Body of pancreas (tissue), 4 donors: ENCODE measurements around the gene SOX6. TPM values are rescaled to one million over a fixed set of nuclear protein-coding genes. Genes with fewer than 3 reads are reported as not detected.
"Not testable (repeated sequence)": the region's sequence is repeated elsewhere in the genome, so short reads cannot be mapped to it uniquely, and the experiment has no call there.

Experiments
- ATAC-seq: fragments of 150-250 bp; one replicate; pipeline ENCODE4 v1.9.1; 2016
- DNase-seq, 4 donors: peaks; one replicate each; pipeline ENCODE4 v3.0.0-alpha.2; 2019
- H3K27ac ChIP-seq, 4 donors: fragments of 200-600 bp; sonication (generic); 1 replicate in 3 of 4; 2 replicates in 1 of 4; pipeline versions ENCODE4 v1.5.1 to v1.6.1; 2016 to 2019; ENCODE audit warnings: mild to moderate bottlenecking in 1 of 4, mixed read lengths in 1 of 4, moderate library complexity in 1 of 4
- H3K27me3 ChIP-seq, 2 donors: fragments of 200-600 bp; sonication (generic); one replicate each; pipeline ENCODE4 v1.6.0; 2016; ENCODE audit warnings: mild to moderate bottlenecking in 1 of 2
- H3K36me3 ChIP-seq, 2 donors: fragments of 200-600 bp; sonication (generic); replicated peaks in 1 of 2; 2 replicates each; pipeline ENCODE4 v1.5.1; 2016; ENCODE audit warnings: low read depth in 2 of 2; ENCODE audit not compliant: insufficient read depth in 1 of 2
- H3K4me1 ChIP-seq: fragments of 200-600 bp; sonication (generic); one replicate; pipeline ENCODE4 v1.6.0; 2016
- H3K4me3 ChIP-seq, 2 donors: fragments of 200-600 bp; sonication (generic); 1 replicate in 1 of 2; 2 replicates in 1 of 2; pipeline ENCODE4 v1.5.1; 2016 to 2019
- H3K9me3 ChIP-seq, 3 donors: fragments of 200-600 bp; sonication (generic); 1 replicate in 2 of 3; 2 replicates in 1 of 3; pipeline ENCODE4 v1.5.1; 2016
- POLR2A ChIP-seq, 3 donors: fragments of 450-650 bp; IDR thresholded peaks; one replicate each; pipeline ENCODE4 v1.6.1; 2016; ENCODE audit warnings: antibody characterized with exemption in 3 of 3, mild to moderate bottlenecking in 2 of 3
- WGBS, 2 donors: methylation state at CpG; one replicate each; pipeline ENCODE4 v1.1.5; 2017; 5-methylcytosine and 5-hydroxymethylcytosine counted together
- intact Hi-C: fragments of 100-400 bp; cut with DNase I; formaldehyde crosslinking; loops from one replicate; pipeline ENCODE4 v1.15.1; 2023
- total RNA-seq, 2 donors: library from RNA; depleted of rRNA; stranded (reverse); fragments of >200 nt; gene quantifications; one replicate each; pipeline ENCODE4 v1.1.0, GENCODE V29; 2016
- TF ChIP-seq, protein P1 (sequence below), 7 experiments: fragments of 450-650 bp in 4 of 7; fragments of 200-600 bp in 3 of 7; sonication (generic) in 3 of 7; IDR thresholded peaks; one replicate each; pipeline ENCODE4 v1.5.1; 2016 to 2019; ENCODE audit warnings: antibody characterized with exemption in 7 of 7

SOX6 gene
- total RNA-seq, 2 donors from 2014 or later, result 21.4 to 23.6 TPM

DNA sequence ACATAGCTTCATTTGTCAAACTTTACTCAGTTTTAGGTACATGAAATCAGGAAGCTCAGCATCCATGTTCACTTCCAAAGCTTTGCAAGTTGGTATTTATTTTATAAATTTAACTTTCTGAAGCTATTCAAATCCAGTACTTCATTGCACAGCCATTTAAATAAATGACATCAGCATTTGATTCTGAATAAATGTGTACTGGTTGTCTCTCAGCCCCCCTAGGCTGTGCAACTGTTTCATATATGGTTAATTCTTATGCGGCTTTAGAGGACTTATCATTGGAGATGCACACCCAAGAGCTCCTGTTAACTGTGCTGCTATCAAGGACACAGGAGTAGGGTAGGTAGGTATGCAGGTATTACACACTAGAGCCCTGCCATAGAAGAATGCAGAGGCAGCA, 325.1 kb downstream of the SOX6 start:
- no peak overlapping the region for H3K27ac ChIP-seq
- H3K36me3 ChIP-seq, result no peaks in the 10 kb centered on the region
- 87 to 100% methylated on average over 1 of the region's 1 CpG for WGBS, 2 donors
- no peak for DNase-seq
- ATAC-seq, result no peak
- H3K4me3 ChIP-seq, result no peak overlapping the region
- no peaks in the 10 kb centered on the region for H3K27me3 ChIP-seq
- intact Hi-C loops, result no loop called here
- no peaks in the 10 kb centered on the region for H3K9me3 ChIP-seq
- TF ChIP-seq, protein P1, sequence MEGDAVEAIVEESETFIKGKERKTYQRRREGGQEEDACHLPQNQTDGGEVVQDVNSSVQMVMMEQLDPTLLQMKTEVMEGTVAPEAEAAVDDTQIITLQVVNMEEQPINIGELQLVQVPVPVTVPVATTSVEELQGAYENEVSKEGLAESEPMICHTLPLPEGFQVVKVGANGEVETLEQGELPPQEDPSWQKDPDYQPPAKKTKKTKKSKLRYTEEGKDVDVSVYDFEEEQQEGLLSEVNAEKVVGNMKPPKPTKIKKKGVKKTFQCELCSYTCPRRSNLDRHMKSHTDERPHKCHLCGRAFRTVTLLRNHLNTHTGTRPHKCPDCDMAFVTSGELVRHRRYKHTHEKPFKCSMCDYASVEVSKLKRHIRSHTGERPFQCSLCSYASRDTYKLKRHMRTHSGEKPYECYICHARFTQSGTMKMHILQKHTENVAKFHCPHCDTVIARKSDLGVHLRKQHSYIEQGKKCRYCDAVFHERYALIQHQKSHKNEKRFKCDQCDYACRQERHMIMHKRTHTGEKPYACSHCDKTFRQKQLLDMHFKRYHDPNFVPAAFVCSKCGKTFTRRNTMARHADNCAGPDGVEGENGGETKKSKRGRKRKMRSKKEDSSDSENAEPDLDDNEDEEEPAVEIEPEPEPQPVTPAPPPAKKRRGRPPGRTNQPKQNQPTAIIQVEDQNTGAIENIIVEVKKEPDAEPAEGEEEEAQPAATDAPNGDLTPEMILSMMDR (IDR thresholded peaks at IDR 0.05), result no peak
- TF ChIP-seq POLR2A (IDR thresholded peaks at IDR 0.05), result no peak
- no peaks in the 10 kb centered on the region for H3K4me1 ChIP-seq

DNA sequence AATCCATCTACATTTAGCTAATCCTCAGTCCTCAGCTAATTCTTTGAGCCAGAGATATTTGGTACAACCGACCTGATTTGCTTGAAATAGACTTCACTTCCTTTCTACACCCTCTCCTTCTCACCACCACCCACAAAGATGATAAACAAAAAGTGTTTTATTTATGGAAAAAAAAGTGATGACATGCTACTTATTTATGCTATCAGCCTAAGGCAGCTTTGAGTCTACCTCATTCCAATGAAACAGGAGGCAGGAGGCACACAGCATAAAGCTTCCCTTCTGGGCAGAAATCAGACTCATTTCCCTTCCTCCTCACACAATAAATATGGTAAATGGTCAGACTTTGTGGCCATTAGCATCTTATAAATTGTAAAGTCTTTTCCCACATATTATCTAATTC, 325.7 kb downstream of the SOX6 start:
- Histone ChIP-seq H3K9me3 (no peaks in the 10 kb centered on the region), H3K27ac (no peak overlapping the region), H3K4me1 (no peaks in the 10 kb centered on the region), H3K4me3 (no peak overlapping the region), H3K36me3 (no peaks in the 10 kb centered on the region), H3K27me3 (no peaks in the 10 kb centered on the region)
- TF ChIP-seq POLR2A (IDR thresholded peaks at IDR 0.05), result no peak
- TF ChIP-seq, protein P1 (IDR thresholded peaks at IDR 0.05), result no peak
- ATAC-seq, result no peak
- WGBS, 2 donors, result 49 to 54% methylated on average over 1 of the region's 1 CpG
- no peak for DNase-seq
- intact Hi-C loops, result no loop called here

DNA sequence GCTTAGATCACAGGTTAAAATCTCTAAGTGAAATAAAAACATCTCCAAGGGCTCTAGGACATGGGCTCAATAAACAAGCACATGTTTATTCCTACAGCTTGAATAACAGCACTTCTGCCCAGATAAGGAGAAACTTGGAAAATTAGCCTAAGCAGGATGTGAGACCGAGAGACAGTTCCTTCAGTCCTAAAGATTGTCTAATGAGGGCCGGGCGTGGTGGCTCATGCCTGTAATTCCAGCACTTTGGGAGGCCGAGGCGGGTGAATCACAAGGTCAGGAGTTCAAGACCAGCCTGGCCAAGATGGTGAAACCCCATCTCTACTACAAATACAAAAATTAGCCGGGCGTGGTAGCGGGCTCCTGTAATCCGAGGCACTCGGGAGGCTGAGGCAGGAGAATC, 327.2 kb downstream of the SOX6 start:
- H3K4me1 ChIP-seq, DNase-seq, H3K4me3 ChIP-seq, H3K27ac ChIP-seq, intact Hi-C loops, H3K27me3 ChIP-seq, ATAC-seq, H3K9me3 ChIP-seq, H3K36me3 ChIP-seq: not testable (repeated sequence)
- WGBS, 2 donors, result 94 to 97% methylated on average over 10 of the region's 10 CpGs

DNA sequence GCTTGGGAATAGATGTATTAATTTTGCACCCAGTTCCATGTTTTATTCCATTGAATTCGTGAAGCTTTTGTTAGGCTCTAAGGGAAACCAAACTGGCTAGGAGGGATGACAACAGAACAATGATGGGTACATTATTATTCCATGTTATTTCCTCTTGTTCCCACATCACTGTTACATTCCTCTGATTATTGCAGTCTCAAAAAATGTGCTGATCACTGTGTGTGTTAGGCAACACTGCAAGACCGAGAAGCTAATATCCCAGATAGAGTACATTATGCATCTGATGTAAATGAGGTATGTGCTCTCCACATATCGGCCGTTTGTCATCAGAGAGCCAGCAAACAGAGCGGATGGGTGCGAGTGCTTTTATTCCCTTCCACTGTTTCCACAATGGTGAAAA, 327.9 kb downstream of the SOX6 start:
- TF ChIP-seq, protein P1 (IDR thresholded peaks at IDR 0.05), result no peak
- TF ChIP-seq POLR2A (IDR thresholded peaks at IDR 0.05), result no peak
- no peaks in the 10 kb centered on the region for H3K27me3 ChIP-seq
- intact Hi-C loops, result no loop called here
- no peak overlapping the region for H3K27ac ChIP-seq
- no peak overlapping the region for H3K4me3 ChIP-seq
- H3K36me3 ChIP-seq, result peaks cover 0 to 2% of the 10 kb centered on the region in 2 donors
- ATAC-seq (no peak), DNase-seq (no peak)
- 90 to 91% methylated on average over 6 of the region's 6 CpGs for WGBS, 2 donors
- H3K9me3 ChIP-seq, result no peaks in the 10 kb centered on the region
- no peaks in the 10 kb centered on the region for H3K4me1 ChIP-seq

DNA sequence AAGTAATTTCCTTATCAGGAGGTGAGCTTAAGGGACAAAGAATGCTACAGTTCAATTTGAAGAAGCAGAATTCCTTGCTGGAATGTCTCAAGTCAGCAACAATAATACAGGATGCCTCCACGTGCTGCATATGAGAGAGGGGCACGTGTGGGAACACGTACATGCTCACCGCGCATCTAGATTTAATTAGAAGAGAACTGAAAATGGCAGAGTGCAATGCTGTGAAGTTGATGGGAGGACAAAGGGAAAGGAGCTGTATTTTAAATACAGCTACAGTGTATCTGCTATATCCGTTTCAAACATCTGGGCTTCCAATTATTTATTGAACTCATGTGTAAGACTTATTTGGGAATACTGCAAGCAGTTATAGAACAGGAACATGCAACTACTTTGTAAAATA, 328.7 kb downstream of the SOX6 start:
- DNase-seq (no peak), ATAC-seq (no peak)
- H3K4me1 ChIP-seq, result no peaks in the 10 kb centered on the region
- no peaks in the 10 kb centered on the region for H3K9me3 ChIP-seq
- H3K27ac ChIP-seq, result no peak overlapping the region
- no peaks in the 10 kb centered on the region for H3K27me3 ChIP-seq
- peaks cover 0 to 2% of the 10 kb centered on the region in 2 donors for H3K36me3 ChIP-seq
- H3K4me3 ChIP-seq, result no peak overlapping the region
- intact Hi-C loops, result no loop called here
- TF ChIP-seq POLR2A (IDR thresholded peaks at IDR 0.05), result no peak
- TF ChIP-seq, protein P1 (IDR thresholded peaks at IDR 0.05), result no peak
- WGBS, 2 donors, result 84 to 87% methylated on average over 6 of the region's 6 CpGs
